SK-N-SH (cell line): ENCODE data around the gene FBF1. TPM values are rescaled to one million over a fixed set of nuclear protein-coding genes. Genes with fewer than 3 reads are reported as not detected.

Experiments used
- CTCF ChIA-PET: fragments of 300-600, 350-600 bp; formaldehyde crosslinking; extraction: SDS; loops from one replicate; lab custom pipeline; 2021; lab: Yijun Ruan, JAX
- POLR2A ChIA-PET: fragments of 350-600 bp; sonication (Branson Sonifier 250); formaldehyde crosslinking; extraction: SDS; loops from one replicate; lab custom pipeline; 2020; ENCODE audit warnings: antibody characterized with exemption, inconsistent platforms; lab: Yijun Ruan, JAX
- DNase-seq: peaks from one replicate; pipeline ENCODE4 v3.0.0; 2012
- H2AFZ ChIP-seq: fragments of 200-600 bp; sonication (generic); 2 replicates; pipeline ENCODE4 v1.8.1; 2016; ENCODE audit warnings: antibody characterized with exemption, mild to moderate bottlenecking, low read depth
- H3F3A ChIP-seq: fragments of 200-600 bp; sonication (generic); replicated peaks from 2 replicates; pipeline ENCODE3; 2016; ENCODE audit warnings: antibody characterized with exemption, mild to moderate bottlenecking; ENCODE audit not compliant: insufficient read depth
- H3K27ac ChIP-seq, 2 experiments: fragments of 200-500 bp in 1 of 2; fragments of 200-600 bp in 1 of 2; sonication (Bioruptor generic) in 1 of 2; sonication (generic), shearing (Covaris generic) in 1 of 2; 2 replicates each; pipeline versions ENCODE4 v1.5.1 to v1.6.1; 2014 to 2016; ENCODE audit warnings: low read depth in 2 of 2, inconsistent platforms in 1 of 2, low read length in 1 of 2, mild to moderate bottlenecking in 1 of 2, mixed read lengths in 1 of 2
- H3K27me3 ChIP-seq: fragments of 200-600 bp; sonication (generic), shearing (Covaris generic); 2 replicates; pipeline ENCODE4 v1.6.1; 2016; ENCODE audit warnings: mixed run types; ENCODE audit not compliant: insufficient read depth
- H3K36me3 ChIP-seq, 2 experiments: fragments of 200-500 bp in 1 of 2; fragments of 200-600 bp in 1 of 2; sonication (Bioruptor generic) in 1 of 2; sonication (generic) in 1 of 2; replicated peaks in 1 of 2; 2 replicates each; pipeline versions ENCODE3 to v1.5.1; 2014 to 2016; ENCODE audit warnings: low read length in 1 of 2, mild to moderate bottlenecking in 1 of 2; ENCODE audit not compliant: insufficient read depth in 2 of 2, control insufficient read depth in 1 of 2
- H3K4me1 ChIP-seq, 2 experiments: fragments of 200-500 bp in 1 of 2; fragments of 200-600 bp in 1 of 2; sonication (Bioruptor generic) in 1 of 2; sonication (generic), shearing (Covaris generic) in 1 of 2; 2 replicates each; pipeline versions ENCODE4 v1.5.1 to v1.6.1; 2014 to 2016; ENCODE audit warnings: low read depth in 1 of 2, low read length in 1 of 2, mixed run types in 1 of 2; ENCODE audit not compliant: insufficient read depth in 2 of 2, control insufficient read depth in 1 of 2
- H3K4me2 ChIP-seq: fragments of 200-600 bp; sonication (generic), shearing (Covaris generic); 2 replicates; pipeline ENCODE4 v1.6.1; 2017; ENCODE audit warnings: mixed run types
- H3K4me3 ChIP-seq, 2 experiments: fragments of 200-500 bp in 1 of 2; fragments of 200-600 bp in 1 of 2; sonication (Bioruptor generic) in 1 of 2; sonication (generic), shearing (Covaris generic) in 1 of 2; 2 replicates each; pipeline versions ENCODE4 v1.5.1 to v1.8.1; 2014 to 2016; ENCODE audit warnings: low read depth in 2 of 2, inconsistent platforms in 1 of 2, low read length in 1 of 2, mild to moderate bottlenecking in 1 of 2, mixed read lengths in 1 of 2, moderate library complexity in 1 of 2
- H3K79me2 ChIP-seq: fragments of 200-600 bp; sonication (generic); 2 replicates; pipeline ENCODE4 v1.8.1; 2017; ENCODE audit warnings: mild to moderate bottlenecking; ENCODE audit not compliant: insufficient read depth
- H3K9ac ChIP-seq: fragments of 200-600 bp; sonication (generic); 2 replicates; pipeline ENCODE4 v1.6.1; 2017; ENCODE audit warnings: mixed run types
- H3K9me2 ChIP-seq: fragments of 200-600 bp; sonication (generic); 2 replicates; pipeline ENCODE4 v1.6.1; 2017; ENCODE audit warnings: mixed run types
- H3K9me3 ChIP-seq: fragments of 200-600 bp; sonication (generic); 2 replicates; pipeline ENCODE4 v1.6.1; 2017; ENCODE audit warnings: mixed run types, mild to moderate bottlenecking, moderate library complexity
- H4K20me1 ChIP-seq: fragments of 200-600 bp; sonication (generic); 2 replicates; pipeline ENCODE4 v1.6.1; 2017; ENCODE audit warnings: mild to moderate bottlenecking, mixed run types; ENCODE audit not compliant: insufficient read depth
- EZH2phosphoT487 ChIP-seq: fragments of 200-600 bp; sonication (generic); IDR thresholded peaks from 2 replicates; pipeline ENCODE4 v1.6.1; 2017; ENCODE audit warnings: low read depth, mixed run types, mild to moderate bottlenecking, antibody characterized with exemption, moderate library complexity, borderline replicate concordance
- FOXM1 ChIP-seq: IDR thresholded peaks from 2 replicates; pipeline ENCODE4 v1.4.0; 2012; ENCODE audit warnings: low read depth, mild to moderate bottlenecking
- MAX ChIP-seq: IDR thresholded peaks from 2 replicates; pipeline ENCODE4 v1.4.0; 2012; ENCODE audit warnings: low read depth
- PBX3 ChIP-seq: IDR thresholded peaks from 2 replicates; pipeline ENCODE4; 2012
- SMC3 ChIP-seq: IDR thresholded peaks from 2 replicates; pipeline ENCODE4 v1.6.1; 2012; ENCODE audit warnings: low read depth, low read length, improper control_type of control experiment
- USF2 ChIP-seq: fragments of 150-350 bp; IDR thresholded peaks from 2 replicates; pipeline ENCODE4 v1.6.1; 2017; ENCODE audit warnings: antibody characterized with exemption, low read length, low read depth, borderline replicate concordance
- ZBTB33 ChIP-seq: IDR thresholded peaks from 2 replicates; pipeline ENCODE4 v1.4.0; 2012; ENCODE audit warnings: low read depth, borderline replicate concordance
- WGBS: methylation state at CpG from one replicate; pipeline ENCODE4 v1.1.6; 2017; ENCODE audit warnings: low lambda C conversion rate; 5-methylcytosine and 5-hydroxymethylcytosine counted together
- polyA plus RNA-seq, 3 experiments: library from polyadenylated mRNA; depleted of rRNA; stranded (reverse); fragments of >200 nt; gene quantifications; 2 replicates each; pipeline ENCODE4 v1.2.3, GENCODE V29; 2012

Gene FBF1
- polyA plus RNA-seq, 1 of the 3 experiments (the other 2 are of a cell fraction) = 19.0 TPM

- no peak overlapping the region for H3K4me3 ChIP-seq
- H3K9ac ChIP-seq = no peak overlapping the region
- H2AFZ ChIP-seq = no peak overlapping the region
- TF ChIP-seq MAX = no peak
- TF ChIP-seq FOXM1 = no peak
- no peak for TF ChIP-seq SMC3
- WGBS = 92% methylated on average over 6 of the region's 6 CpGs
- H3K4me1 ChIP-seq = peaks cover 0 to 4% of the 10 kb centered on the region in 2 experiments; a peak in 1 of 4 replicates
- H3K9me3 ChIP-seq = no peaks in the 10 kb centered on the region
- no peaks in the 10 kb centered on the region for H3K9me2 ChIP-seq
- no peaks in the 10 kb centered on the region for H3K79me2 ChIP-seq
- POLR2A ChIA-PET = no interaction called here
- no peak overlapping the region; a peak in 1 of 4 replicates for H3K27ac ChIP-seq
- no peak overlapping the region for H3K4me2 ChIP-seq
- H3F3A ChIP-seq = peaks cover 15% of the 10 kb centered on the region
- no peaks in the 10 kb centered on the region for H3K27me3 ChIP-seq
- H3K36me3 ChIP-seq = peaks cover 62 to 87% of the 10 kb centered on the region in 2 experiments
- DNase-seq = no peak
- CTCF ChIA-PET = interaction anchor here (0.8 to 2.2 kb wide), 3 partner anchors 9 to 95 kb away, joined by 3 to 6 read pairs (median 3); partner anchors contain the start of genes FBF1 and WBP2
- no peaks in the 10 kb centered on the region for H4K20me1 ChIP-seq
These were observed 9.6 kb upstream of the FBF1 start for GRCh38 chr17:75950421-75950820.

GRCh38 chr17:75945211-75945610 is 4.4 kb upstream of the FBF1 start:
- H3K9ac ChIP-seq = no peak overlapping the region
- H3K9me2 ChIP-seq = no peaks in the 10 kb centered on the region
- ChIA-PET CTCF (interaction anchor here (0.7 to 1.7 kb wide), 2 partner anchors 15 to 55 kb away, joined by 3 read pairs; no protein-coding TSS in a partner anchor), POLR2A (no interaction called here)
- H3K27ac ChIP-seq = no peak overlapping the region
- TF ChIP-seq USF2 = no peak
- no peak for TF ChIP-seq ZBTB33
- no peak for TF ChIP-seq FOXM1
- no peak for TF ChIP-seq PBX3
- no peak for TF ChIP-seq EZH2phosphoT487
- no peak overlapping the region for H3K4me2 ChIP-seq
- H3F3A ChIP-seq = peaks cover 17% of the 10 kb centered on the region
- WGBS = 67% methylated on average over 2 of the region's 2 CpGs
- peaks cover 0 to 6% of the 10 kb centered on the region in 2 experiments; a peak in 1 of 4 replicates for H3K4me1 ChIP-seq
- no peaks in the 10 kb centered on the region for H4K20me1 ChIP-seq
- DNase-seq = no peak
- no peak overlapping the region for H2AFZ ChIP-seq
- H3K27me3 ChIP-seq = no peaks in the 10 kb centered on the region
- peaks cover 34 to 71% of the 10 kb centered on the region in 2 experiments for H3K36me3 ChIP-seq
- H3K9me3 ChIP-seq = no peaks in the 10 kb centered on the region
- no peak overlapping the region for H3K4me3 ChIP-seq
- H3K79me2 ChIP-seq = peaks cover 3% of the 10 kb centered on the region; the same call in 1 of the 2 replicates
